ENCODE results near the gene DNAAF3.

DNAAF3 gene

GRCh38 chr19:55166530-55167268 lies at the start of gene DNAAF3:
DNAAF3 (minus strand) TSS chr19:55166613; CDS start chr19:55166413, 200 bp downstream.
- Histone ChIP-seq H3K9me3 (ENCODE audit: control insufficient read depth, low read length) (no peaks in the 10 kb centered on the region), H3K27me3 (ENCODE audit: control insufficient read depth, insufficient read depth, low read length) (no peaks in the 10 kb centered on the region), H3K79me2 (no peaks in the 10 kb centered on the region), H3K9ac (no peak within 1 kb of the TSS), H3K4me2 (ENCODE audit: low read length) (peak within 1 kb of the TSS; percentile 81), H3K36me3 (ENCODE audit: control insufficient read depth, insufficient read depth, low read length) (no peaks in the 10 kb centered on the region), H3K4me3 (ENCODE audit: low read depth, low read length) (peak within 1 kb of the TSS; percentile 67), H3K4me1 (peaks cover 5% of the 10 kb centered on the region), H2AFZ (peak within 1 kb of the TSS; percentile 82), H3K27ac (peak within 1 kb of the TSS; percentile 36)
- TF ChIP-seq, protein P1, sequence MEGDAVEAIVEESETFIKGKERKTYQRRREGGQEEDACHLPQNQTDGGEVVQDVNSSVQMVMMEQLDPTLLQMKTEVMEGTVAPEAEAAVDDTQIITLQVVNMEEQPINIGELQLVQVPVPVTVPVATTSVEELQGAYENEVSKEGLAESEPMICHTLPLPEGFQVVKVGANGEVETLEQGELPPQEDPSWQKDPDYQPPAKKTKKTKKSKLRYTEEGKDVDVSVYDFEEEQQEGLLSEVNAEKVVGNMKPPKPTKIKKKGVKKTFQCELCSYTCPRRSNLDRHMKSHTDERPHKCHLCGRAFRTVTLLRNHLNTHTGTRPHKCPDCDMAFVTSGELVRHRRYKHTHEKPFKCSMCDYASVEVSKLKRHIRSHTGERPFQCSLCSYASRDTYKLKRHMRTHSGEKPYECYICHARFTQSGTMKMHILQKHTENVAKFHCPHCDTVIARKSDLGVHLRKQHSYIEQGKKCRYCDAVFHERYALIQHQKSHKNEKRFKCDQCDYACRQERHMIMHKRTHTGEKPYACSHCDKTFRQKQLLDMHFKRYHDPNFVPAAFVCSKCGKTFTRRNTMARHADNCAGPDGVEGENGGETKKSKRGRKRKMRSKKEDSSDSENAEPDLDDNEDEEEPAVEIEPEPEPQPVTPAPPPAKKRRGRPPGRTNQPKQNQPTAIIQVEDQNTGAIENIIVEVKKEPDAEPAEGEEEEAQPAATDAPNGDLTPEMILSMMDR (IDR thresholded peaks at IDR 0.05): no peak

GRCh38 chr19:55213547-55213946 lies 47.1 kb upstream of the DNAAF3 start:
- no peak overlapping the region for H2AFZ ChIP-seq
- no peak overlapping the region for H3K27ac ChIP-seq
- H3K4me3 ChIP-seq (ENCODE audit: low read depth, low read length): no peak overlapping the region
- H3K9ac ChIP-seq: no peak overlapping the region
- peaks cover 2% of the 10 kb centered on the region for H3K27me3 ChIP-seq (ENCODE audit: control insufficient read depth, insufficient read depth, low read length)
- no peaks in the 10 kb centered on the region for H3K4me1 ChIP-seq
- H3K9me3 ChIP-seq (ENCODE audit: control insufficient read depth, low read length): no peaks in the 10 kb centered on the region
- H3K4me2 ChIP-seq (ENCODE audit: low read length): no peak overlapping the region
- TF ChIP-seq, protein P1 (IDR thresholded peaks at IDR 0.05): no peak
- H3K36me3 ChIP-seq (ENCODE audit: control insufficient read depth, insufficient read depth, low read length): no peaks in the 10 kb centered on the region
- no peaks in the 10 kb centered on the region for H3K79me2 ChIP-seq

- no peaks in the 10 kb centered on the region for H3K36me3 ChIP-seq (ENCODE audit: control insufficient read depth, insufficient read depth, low read length)
- no peak overlapping the region for H3K4me3 ChIP-seq (ENCODE audit: low read depth, low read length)
- peaks cover 2% of the 10 kb centered on the region for H3K27me3 ChIP-seq (ENCODE audit: control insufficient read depth, insufficient read depth, low read length)
- H3K79me2 ChIP-seq: no peaks in the 10 kb centered on the region
- H2AFZ ChIP-seq: peak overlapping the region; percentile 13
- no peak overlapping the region for H3K9ac ChIP-seq
- no peaks in the 10 kb centered on the region for H3K4me1 ChIP-seq
- no peak overlapping the region for H3K4me2 ChIP-seq (ENCODE audit: low read length)
- H3K27ac ChIP-seq: no peak overlapping the region
- TF ChIP-seq, protein P1 (IDR thresholded peaks at IDR 0.05): peak; percentile 92
- no peaks in the 10 kb centered on the region for H3K9me3 ChIP-seq (ENCODE audit: control insufficient read depth, low read length)
These were observed 46.0 kb upstream of the DNAAF3 start for GRCh38 chr19:55212447-55212846.

DNA sequence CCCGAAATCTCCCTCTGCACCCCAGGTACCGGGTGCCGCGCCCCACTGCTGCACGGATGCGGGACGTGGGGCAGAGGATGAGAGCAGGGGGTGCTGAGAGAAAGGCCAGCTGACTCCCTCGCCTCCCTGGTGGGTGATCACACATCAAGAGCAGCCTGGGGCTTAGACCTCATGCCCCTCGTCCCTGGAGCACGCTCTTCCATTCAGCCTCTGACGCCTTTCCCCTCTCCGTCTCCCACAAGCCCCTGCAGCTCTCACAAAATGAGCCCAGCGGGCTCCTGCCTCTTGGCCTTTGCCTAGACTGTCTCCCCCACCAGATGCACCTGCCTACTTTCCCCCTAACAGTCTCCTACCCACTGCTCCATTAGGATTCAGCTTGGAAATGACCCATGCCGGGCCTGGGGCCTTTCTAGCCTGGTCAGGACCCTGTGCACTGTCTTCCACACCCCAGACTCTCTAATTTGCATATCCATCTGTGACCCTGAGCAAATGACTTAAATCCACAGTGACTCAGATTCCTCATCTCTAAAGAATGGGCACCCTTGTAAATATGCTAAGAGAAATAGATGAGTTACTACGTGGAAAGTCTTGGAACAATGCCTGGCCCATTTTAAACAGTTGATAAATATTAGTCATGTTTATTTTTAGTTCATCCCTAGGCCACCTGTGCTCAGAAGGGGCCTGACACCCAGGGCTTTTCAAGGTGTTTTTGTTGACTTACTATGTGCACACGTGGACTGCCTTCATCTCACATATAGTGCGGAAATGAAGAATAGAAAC lies 43.5 kb upstream of the DNAAF3 start:
- TF ChIP-seq, protein P1 (IDR thresholded peaks at IDR 0.05): no peak
- no peak overlapping the region for H3K27ac ChIP-seq

More for the DNA sequence above, 43.5 kb upstream of the DNAAF3 start:
- Histone ChIP-seq H3K9ac (no peak overlapping the region), H3K4me1 (peaks cover 8% of the 10 kb centered on the region), H3K79me2 (no peaks in the 10 kb centered on the region), H3K4me3 (ENCODE audit: low read depth, low read length) (no peak overlapping the region), H2AFZ (no peak overlapping the region), H3K9me3 (ENCODE audit: control insufficient read depth, low read length) (no peaks in the 10 kb centered on the region), H3K4me2 (ENCODE audit: low read length) (no peak overlapping the region), H3K27me3 (ENCODE audit: control insufficient read depth, insufficient read depth, low read length) (peaks cover 2% of the 10 kb centered on the region), H3K36me3 (ENCODE audit: control insufficient read depth, insufficient read depth, low read length) (no peaks in the 10 kb centered on the region)
